Chondrocyte (in vitro differentiated cells): ENCODE results near the gene ZBTB39. TPM values are rescaled to one million over a fixed set of nuclear protein-coding genes. Genes with fewer than 3 reads are reported as not detected.
A peak's percentile ranks its signal among the peaks of the same experiment; 100 is the strongest.
"Not testable (repeated sequence)": the region's sequence is repeated elsewhere in the genome, so short reads cannot be mapped to it uniquely, and the experiment has no call there.

Experiments
- DNase-seq: peaks from one replicate; pipeline ENCODE4 v3.0.0; 2021; ENCODE audit warnings: mixed read lengths, low spot score
- H3K27ac Mint-ChIP-seq: one replicate; pipeline ENCODE4 v1.8.0; 2021; ENCODE audit warnings: mild to moderate bottlenecking, moderate library complexity, mixed read lengths; ENCODE audit not compliant: unreplicated experiment
- H3K27me3 Mint-ChIP-seq: 2 replicates; pipeline ENCODE4 v1.8.0; 2021; ENCODE audit warnings: low read depth, mixed read lengths
- H3K36me3 Mint-ChIP-seq: 2 replicates; pipeline ENCODE4 v1.8.0; 2021; ENCODE audit warnings: low read depth, mixed read lengths
- H3K4me1 Mint-ChIP-seq: 2 replicates; pipeline ENCODE4 v1.8.0; 2021; ENCODE audit warnings: low read depth, mild to moderate bottlenecking, mixed read lengths
- H3K4me3 Mint-ChIP-seq: one replicate; pipeline ENCODE4 v1.8.0; 2021; ENCODE audit warnings: mild to moderate bottlenecking, moderate library complexity, mixed read lengths; ENCODE audit not compliant: unreplicated experiment
- H3K9me3 Mint-ChIP-seq: 2 replicates; pipeline ENCODE4 v1.8.0; 2021; ENCODE audit warnings: low read depth, mixed read lengths
- long read RNA-seq: library from polyadenylated mRNA; stranded (forward); transcript quantifications from one replicate; pipeline ENCODE4 v2.0.0, GENCODE V29; 2021
- total RNA-seq: library from RNA; stranded (reverse); gene quantifications from 3 replicates; pipeline ENCODE4 v1.2.1, GENCODE V29; 2021
- TF ChIP-seq, protein P1 (sequence below): fragments of 200-600 bp; sonication (generic); IDR thresholded peaks from 2 replicates; pipeline ENCODE4 v1.5.0; 2021; ENCODE audit warnings: antibody characterized with exemption, mild to moderate bottlenecking, moderate library complexity

ZBTB39 gene, protein sequence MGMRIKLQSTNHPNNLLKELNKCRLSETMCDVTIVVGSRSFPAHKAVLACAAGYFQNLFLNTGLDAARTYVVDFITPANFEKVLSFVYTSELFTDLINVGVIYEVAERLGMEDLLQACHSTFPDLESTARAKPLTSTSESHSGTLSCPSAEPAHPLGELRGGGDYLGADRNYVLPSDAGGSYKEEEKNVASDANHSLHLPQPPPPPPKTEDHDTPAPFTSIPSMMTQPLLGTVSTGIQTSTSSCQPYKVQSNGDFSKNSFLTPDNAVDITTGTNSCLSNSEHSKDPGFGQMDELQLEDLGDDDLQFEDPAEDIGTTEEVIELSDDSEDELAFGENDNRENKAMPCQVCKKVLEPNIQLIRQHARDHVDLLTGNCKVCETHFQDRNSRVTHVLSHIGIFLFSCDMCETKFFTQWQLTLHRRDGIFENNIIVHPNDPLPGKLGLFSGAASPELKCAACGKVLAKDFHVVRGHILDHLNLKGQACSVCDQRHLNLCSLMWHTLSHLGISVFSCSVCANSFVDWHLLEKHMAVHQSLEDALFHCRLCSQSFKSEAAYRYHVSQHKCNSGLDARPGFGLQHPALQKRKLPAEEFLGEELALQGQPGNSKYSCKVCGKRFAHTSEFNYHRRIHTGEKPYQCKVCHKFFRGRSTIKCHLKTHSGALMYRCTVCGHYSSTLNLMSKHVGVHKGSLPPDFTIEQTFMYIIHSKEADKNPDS
- 5.8 to 6.1 TPM (median 6.0 TPM) in 3 replicates for total RNA-seq
- long read RNA-seq, full-length matches to known transcripts, result 2 of 2 reads
- long read RNA-seq, partial matches to known transcripts, result 0 of 2 reads
- long read RNA-seq, other reads (novel, unspliced or antisense), result 0 of 2 reads

DNA sequence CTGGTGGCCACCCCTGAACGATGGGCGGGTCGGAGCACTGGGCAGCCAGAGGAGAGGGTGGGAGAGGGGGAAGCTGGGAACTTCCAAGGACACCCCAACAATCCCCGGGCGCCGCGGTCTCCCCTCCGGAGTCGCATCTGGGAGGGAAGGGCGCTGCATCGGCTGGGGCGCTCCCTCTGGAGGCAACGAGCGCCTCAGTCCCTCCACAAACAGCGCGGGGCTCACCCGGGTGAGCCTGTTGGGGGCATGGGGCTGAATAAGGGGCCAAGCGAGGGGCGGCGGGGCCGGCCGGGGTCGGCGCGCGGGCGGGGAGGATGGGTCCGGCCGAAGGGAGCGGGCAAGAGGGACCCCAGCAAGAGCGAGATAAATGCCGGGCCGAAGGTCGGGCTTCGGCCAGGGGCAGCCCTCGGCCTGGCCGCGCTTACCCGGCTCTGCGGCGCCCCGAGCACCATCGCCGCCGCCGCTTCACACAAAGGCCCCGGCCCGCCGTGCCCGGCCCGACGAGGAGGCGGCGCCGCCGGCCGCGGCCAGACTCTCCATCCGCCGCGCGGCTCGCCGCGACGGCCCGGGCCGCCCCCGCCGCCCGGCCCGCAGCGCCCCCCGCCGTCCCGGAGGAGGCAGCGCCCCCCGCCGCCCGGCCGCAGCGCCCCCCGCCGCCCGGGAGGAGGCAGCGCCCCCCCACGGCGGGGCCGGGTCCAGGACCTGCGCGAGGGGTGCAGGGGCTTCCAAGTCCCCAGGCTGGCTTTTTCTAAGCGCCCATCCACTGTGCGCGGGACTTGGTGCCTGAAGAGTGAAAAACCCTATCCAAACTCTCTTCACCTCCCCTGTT lies at the start of gene ZBTB39:
Gene ZBTB39 (minus strand): TSS at position 567 of the 829 bp plus-strand sequence. CDS start 1,629 bp downstream, outside the sequence.
- no peak for DNase-seq
- no peaks in the 10 kb centered on the region for H3K9me3 Mint-ChIP-seq
- H3K4me3 Mint-ChIP-seq, result peak within 1 kb of the TSS; percentile 97
- H3K27ac Mint-ChIP-seq, result peak within 1 kb of the TSS; percentile 58
- TF ChIP-seq, protein P1, sequence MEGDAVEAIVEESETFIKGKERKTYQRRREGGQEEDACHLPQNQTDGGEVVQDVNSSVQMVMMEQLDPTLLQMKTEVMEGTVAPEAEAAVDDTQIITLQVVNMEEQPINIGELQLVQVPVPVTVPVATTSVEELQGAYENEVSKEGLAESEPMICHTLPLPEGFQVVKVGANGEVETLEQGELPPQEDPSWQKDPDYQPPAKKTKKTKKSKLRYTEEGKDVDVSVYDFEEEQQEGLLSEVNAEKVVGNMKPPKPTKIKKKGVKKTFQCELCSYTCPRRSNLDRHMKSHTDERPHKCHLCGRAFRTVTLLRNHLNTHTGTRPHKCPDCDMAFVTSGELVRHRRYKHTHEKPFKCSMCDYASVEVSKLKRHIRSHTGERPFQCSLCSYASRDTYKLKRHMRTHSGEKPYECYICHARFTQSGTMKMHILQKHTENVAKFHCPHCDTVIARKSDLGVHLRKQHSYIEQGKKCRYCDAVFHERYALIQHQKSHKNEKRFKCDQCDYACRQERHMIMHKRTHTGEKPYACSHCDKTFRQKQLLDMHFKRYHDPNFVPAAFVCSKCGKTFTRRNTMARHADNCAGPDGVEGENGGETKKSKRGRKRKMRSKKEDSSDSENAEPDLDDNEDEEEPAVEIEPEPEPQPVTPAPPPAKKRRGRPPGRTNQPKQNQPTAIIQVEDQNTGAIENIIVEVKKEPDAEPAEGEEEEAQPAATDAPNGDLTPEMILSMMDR, result peak; percentile 81
- H3K36me3 Mint-ChIP-seq, result peaks cover 20% of the 10 kb centered on the region
- no peaks in the 10 kb centered on the region for H3K27me3 Mint-ChIP-seq
- H3K4me1 Mint-ChIP-seq, result peaks cover 35% of the 10 kb centered on the region

DNA sequence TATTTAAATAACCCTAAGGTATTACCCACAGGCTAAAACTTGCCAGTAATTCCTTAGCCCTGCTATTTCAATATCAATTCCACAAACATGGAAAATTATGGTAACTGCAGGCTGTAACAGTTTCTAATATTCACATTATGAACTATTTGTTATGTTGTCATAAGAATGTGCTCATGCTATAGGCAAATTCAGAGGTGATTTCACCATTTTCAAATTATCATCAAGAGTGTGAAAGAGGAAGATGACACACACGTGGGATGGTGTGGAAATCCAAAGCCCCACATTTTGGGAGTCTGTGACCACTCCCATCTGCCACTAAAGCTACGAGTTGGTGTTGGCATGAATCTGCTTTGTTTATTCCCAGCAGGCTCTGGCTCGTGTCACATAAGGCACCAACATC lies 49.5 kb upstream of the ZBTB39 start:
- peaks cover 11% of the 10 kb centered on the region for H3K36me3 Mint-ChIP-seq
- no peaks in the 10 kb centered on the region for H3K4me1 Mint-ChIP-seq
- H3K27ac Mint-ChIP-seq, result no peak overlapping the region
- DNase-seq, result no peak
- TF ChIP-seq, protein P1, result no peak
- no peak overlapping the region for H3K4me3 Mint-ChIP-seq
- peaks cover 4% of the 10 kb centered on the region for H3K27me3 Mint-ChIP-seq
- peaks cover 4% of the 10 kb centered on the region for H3K9me3 Mint-ChIP-seq

DNA sequence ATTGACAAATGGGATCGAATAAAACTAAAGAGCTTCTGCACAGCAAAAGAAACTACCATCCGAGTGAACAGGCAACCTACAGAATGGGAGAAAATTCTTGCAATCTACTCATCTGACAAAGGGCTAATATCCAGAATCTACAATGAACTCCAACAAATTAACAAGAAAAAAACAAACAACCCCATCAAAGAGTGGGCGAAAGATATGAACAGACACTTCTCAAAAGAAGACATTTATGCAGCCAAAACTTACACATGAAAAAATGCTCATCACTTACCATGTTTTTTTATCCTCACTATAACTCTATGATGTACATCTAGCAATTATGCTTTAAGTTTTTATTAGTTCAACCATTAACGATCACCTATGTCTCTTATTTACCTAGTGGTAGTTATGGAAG lies 47.6 kb upstream of the ZBTB39 start:
- H3K36me3 Mint-ChIP-seq, result peaks cover 11% of the 10 kb centered on the region
- not testable (repeated sequence) for H3K27ac Mint-ChIP-seq, DNase-seq, H3K4me3 Mint-ChIP-seq, H3K27me3 Mint-ChIP-seq, H3K9me3 Mint-ChIP-seq, H3K4me1 Mint-ChIP-seq

DNA sequence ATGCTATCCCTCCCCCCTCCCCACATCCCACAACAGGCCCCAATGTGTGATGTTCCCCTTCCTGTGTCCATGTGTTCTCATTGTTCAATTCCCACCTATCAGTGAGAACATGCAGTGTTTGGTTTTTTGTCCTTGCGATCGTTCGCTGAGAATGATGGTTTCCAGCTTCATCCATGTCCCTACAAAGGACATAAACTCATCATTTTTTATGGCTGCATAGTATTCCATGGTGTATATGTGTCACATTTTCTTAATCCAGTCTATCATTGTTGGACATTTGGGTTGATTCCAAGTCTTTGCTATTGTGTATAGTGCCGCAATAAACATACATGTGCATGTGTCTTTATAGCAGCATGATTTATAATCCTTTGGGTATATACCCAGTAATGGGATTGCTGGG lies 46.8 kb upstream of the ZBTB39 start:
- H3K27ac Mint-ChIP-seq, H3K36me3 Mint-ChIP-seq, H3K4me1 Mint-ChIP-seq, H3K9me3 Mint-ChIP-seq, DNase-seq, H3K27me3 Mint-ChIP-seq, H3K4me3 Mint-ChIP-seq: not testable (repeated sequence)

DNA sequence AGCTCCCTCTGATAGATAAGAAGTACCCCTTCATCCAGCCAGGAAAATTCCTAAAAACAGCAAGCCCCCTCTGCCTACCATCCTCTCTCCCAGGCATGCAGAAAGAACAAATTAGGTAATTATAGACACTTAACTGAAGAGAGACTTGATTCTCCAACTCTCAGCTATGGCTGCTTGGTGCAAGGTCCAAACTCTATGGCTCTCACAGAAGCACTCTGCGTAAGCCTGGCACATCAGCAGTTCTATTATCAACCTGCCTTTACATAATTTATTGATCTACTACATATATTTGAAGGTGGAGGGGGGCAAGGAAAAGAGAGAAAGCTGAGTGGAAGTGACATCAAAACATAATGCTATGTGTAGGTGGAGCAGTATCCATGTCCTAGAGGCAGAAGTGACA lies 44.7 kb upstream of the ZBTB39 start:
- Mint-ChIP-seq H3K27me3 (peaks cover 20% of the 10 kb centered on the region), H3K4me1 (no peaks in the 10 kb centered on the region), H3K9me3 (peaks cover 4% of the 10 kb centered on the region), H3K27ac (no peak overlapping the region), H3K36me3 (no peaks in the 10 kb centered on the region), H3K4me3 (no peak overlapping the region)
- TF ChIP-seq, protein P1, result no peak
- DNase-seq, result no peak
